Adrenal gland (tissue), 5 donors: Measurements from ENCODE around the gene PON2.

Source experiments
- CTCF ChIP-seq, 6 experiments: fragments of 450-650 bp in 4 of 6; fragments of 200-600 bp in 2 of 6; sonication (generic) in 1 of 6; IDR thresholded peaks; 1 replicate in 5 of 6; 2 replicates in 1 of 6; pipeline versions ENCODE4 v1.5.1 to v1.8.0; 2016 to 2021; ENCODE audit warnings: antibody characterized with exemption in 6 of 6, mild to moderate bottlenecking in 2 of 6, moderate library complexity in 1 of 6
- POLR2A ChIP-seq, 2 donors: fragments of 450-650 bp; IDR thresholded peaks; one replicate each; pipeline ENCODE4 v1.6.1; 2017; ENCODE audit warnings: antibody characterized with exemption in 2 of 2, mild to moderate bottlenecking in 2 of 2, moderate library complexity in 1 of 2
- donor health status: DM: no; HTN: no; CAD: no.

- TF ChIP-seq CTCF (IDR thresholded peaks at IDR 0.05) (peak in 4 of 6 experiments; percentile 27 to 45 (median 32)), POLR2A (IDR thresholded peaks at IDR 0.05) (no peak)
Observed at GRCh38 chr7:95357623-95358022, 77.2 kb downstream of the PON2 start.
